ENCODE measurements around the gene RPS27A.

- TF ChIP-seq POLR2A (IDR thresholded peaks at IDR 0.05) (no peak), CTCF (IDR thresholded peaks at IDR 0.05) (no peak)
These were observed 28.0 kb upstream of the RPS27A start for GRCh38 chr2:55204536-55204935.

Measured in sigmoid colon (tissue), 3 donors.